Measurements from ENCODE around the gene TTC23.
"Not testable (repeated sequence)": the region's sequence is repeated elsewhere in the genome, so short reads cannot be mapped to it uniquely, and the experiment has no call there.

The TTC23 gene

DNA sequence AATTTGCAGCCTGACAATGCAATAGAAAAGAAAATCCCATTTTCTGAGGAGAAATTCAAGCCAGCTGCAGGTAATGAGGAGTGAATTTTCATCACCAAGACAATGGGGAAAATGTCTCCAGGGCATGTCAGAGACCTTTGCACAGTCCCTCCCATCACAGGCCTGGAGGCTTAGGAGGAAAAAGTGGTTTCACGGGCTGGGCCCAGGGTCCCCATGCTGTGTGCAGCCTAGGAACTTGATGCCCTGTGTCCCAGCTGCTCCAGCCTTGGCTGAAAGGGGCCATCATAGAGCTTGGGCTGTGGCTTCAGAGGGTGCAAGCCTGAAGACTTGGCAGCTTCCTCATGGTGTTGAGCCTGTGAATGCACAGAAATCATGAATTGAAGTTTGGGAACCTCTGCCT is 57.2 kb downstream of the TTC23 start:
- not testable (repeated sequence) for DNase-seq

DNA sequence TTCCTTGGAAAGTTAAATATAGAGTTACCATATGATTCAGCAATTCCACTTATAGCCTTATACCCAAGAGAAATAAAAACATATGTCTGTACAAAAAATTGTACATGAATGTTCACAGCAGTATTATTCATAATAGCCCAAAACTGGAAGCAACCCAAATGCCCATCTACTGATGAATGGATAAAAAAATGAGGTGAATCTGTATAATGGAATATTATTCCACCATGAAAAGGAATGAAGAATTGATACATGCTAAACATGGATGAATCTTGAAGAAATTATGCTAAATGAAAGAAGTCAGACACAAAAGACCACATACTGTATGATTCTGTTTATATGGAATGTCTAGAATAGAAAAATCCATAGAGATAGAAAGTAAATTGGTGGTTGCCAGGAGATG is 61.4 kb downstream of the TTC23 start:
- no peak for DNase-seq

DNA sequence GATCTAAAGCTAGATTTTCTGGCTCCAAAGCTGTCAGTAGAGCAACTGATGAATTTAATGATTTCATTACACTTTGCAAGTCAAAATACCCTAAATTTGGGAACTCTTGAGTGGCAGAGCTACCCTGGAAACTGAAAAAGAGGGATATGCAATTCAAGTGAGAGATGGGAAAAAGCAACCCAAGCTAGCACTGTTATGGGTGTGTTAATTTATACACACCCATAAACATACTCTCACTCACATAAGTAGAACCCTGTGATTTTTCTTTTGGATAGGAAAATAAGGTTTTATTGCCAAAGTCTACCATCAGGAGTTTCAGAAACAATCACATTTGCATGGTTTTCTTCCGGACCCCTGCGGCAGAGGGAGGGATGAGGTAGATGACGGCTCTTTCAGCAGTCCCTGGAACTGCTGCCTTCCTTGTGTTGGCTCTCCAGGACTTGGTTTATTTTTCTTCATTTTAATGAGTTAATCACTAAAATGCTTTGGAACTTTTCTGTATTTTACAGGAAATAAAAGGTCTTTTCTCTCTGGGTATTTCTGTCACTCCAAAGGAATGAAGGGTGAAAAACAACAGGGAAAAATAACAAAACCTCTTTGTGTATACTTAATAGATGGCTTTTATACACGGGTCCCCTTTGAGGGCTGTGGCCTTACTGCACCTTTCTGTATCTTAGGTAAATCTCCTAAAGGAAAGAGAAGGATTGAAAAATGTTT is 63.8 kb downstream of the TTC23 start:
- no peak for DNase-seq

DNA sequence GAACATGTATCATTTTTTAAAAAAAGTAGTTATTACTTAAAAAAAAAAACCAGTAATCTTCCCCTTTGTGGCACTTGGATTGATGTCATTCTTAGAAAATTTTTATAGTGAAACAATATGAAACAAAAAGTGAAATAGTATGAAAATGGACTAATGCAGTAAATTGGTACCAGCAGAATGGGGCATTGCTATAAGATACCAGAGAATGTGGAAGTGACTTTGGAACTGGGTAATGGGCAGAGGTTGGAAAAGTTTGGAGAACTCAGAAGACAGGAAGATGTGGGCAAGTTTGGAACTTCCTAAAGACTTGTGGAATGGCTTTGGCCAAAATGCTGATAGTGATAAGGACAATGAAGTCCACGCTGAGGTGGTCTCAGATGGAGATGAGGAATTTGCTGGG is 66.6 kb downstream of the TTC23 start:
- no peak for DNase-seq

DNA sequence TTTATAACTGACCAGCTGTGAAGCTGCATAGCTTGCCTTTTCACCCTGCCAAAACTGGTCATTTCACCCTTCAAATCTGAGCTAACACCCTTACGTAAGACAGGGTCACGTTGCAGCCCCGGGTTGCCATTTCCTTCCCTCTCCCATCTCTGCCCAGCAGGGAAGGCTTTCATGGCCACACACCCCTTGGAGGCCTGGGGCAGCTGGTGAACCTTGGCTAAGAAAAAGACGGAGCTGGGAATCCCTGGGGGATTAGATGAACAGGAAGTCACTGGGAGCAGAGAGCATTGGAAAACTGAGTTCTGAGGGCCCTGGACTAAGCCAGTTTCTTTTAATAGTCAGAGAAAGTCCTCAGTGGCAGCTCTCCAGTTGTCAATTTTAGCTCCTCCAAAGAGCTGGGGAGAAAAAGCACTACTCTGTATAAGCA is 67.8 kb downstream of the TTC23 start:
- DNase-seq = no peak

DNA sequence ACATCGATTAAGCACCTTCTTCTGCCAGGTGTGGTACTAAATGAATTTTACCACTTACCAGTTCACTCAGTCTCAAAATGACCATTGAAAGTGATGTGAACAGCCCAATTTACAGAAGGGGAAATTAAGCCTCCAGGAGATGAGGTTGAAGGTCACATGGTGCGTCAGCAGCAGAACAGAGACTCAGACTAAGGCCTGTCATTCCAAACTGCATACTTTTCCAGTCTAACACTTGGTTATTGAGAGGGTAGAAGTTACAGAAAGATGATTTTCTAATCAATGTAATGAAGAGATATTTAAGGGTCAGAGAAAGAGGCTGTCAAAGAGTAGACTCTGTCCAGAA is 68.4 kb downstream of the TTC23 start:
- no peak for DNase-seq

DNA sequence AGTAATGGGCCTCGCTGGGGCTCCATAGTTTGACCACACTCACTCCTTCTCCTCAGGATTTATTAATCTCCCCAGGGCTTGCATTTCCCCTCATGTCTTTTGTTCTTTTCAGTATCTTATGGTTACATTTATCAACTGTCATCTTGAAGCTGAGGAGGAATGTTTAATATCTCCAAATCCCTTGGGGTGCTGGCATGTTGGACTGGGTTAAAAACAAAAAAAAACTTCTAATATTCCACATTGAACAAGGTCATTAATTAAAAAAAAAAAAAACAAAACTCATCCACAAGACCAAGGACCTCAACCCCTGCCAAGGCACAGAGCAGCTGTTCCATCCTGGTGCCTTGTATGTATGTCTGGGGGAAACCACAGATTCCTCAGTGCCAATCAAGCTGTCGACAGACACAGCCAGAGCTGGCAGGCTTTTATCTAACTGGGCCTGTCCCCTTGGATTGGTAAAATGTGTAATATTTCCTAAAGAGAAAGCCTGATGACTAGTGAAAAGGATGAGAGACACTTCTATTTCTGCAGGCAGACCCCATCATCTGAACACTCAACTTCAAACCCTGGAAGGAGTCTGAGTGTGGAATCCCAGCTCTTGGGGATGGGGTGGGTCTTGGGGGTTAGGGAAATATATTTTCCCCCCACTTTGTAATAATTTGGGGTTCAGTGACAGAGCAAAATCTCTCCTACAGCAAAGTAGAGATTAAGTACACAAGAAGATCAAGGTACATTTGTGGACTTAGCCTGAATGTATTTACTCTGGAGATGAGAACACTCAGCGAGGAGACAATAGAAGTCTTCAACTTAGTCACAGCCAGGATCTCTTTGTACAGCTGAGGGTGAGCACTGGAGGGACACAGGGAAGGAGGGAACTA is 69.1 kb downstream of the TTC23 start:
- no peak for DNase-seq

DNA sequence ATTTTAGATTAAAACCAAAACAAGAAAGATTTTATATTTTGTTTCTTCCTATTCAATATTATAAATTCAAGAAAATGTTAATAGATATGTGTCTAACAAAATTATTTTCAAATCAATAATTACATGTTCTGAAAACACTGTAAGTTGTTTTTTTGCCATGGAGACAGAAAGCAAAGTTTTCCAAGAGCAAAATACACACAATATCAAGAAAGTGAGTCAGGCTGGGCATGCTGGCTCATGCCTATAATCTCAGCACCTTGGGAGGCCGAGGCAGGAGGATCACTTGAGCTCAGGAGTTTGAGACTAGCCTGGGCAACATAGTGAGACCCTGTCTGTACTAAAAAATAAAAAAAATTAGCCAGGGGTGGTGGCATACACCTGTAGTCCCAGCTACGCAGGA is 71.7 kb downstream of the TTC23 start:
- DNase-seq = no peak

DNA sequence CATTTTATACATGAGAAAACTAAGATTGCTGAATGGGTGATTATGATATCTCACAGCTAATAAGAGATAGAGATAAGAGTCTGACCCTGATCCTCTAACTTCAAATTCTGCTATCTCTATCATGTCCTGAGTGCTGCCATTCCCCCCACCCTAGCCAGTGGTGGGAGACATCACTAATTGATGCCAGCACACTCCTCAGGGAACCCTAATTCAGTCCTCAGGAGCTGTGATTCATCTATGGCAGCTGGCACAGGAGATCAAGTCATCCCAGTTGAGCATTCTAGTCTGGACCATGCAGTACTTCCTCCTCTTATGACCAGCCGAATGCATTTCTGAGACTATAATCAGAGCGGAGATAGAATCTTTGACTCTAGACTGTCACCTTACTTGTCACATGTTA is 72.6 kb downstream of the TTC23 start:
- no peak for DNase-seq

DNA sequence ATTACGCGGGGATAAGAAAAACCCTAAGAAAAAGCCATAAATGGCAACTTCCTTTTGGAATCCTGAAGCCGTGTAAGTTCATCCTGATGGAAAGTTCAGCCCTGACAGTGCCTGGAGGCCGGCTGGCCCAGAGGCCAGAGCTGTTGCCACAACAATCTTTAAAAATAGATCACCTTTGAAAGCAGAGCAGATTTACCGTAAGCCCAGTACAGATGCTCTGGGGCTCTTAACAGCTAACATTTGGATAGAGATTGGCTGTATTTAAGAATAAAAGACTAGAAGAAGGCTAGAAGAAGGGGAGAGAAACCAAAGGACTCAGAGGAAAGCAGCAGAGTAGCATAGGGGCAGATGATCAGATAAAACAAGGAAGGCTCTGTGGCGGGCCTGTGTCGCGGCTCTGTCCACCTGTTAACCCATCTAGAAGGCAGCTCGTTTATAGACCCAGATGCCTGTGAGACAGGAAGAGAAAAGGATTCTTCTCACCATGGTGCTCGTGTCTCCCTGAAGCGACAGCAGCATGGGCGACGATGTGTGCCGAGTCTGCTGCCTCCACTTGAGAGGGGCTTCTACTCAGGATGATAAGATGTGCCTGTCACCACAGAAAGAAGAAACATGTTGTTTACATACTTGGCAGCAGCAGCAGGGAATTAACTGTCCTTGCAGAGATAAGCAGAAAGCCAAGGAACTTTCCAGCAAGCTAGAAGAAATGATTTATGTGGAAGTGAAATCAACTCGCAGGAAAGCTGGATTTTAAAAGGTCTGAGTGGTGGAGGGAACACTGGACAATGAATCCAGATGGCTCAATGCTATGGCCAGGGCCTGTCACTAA is 74.6 kb downstream of the TTC23 start:
- no peak for DNase-seq

DNA sequence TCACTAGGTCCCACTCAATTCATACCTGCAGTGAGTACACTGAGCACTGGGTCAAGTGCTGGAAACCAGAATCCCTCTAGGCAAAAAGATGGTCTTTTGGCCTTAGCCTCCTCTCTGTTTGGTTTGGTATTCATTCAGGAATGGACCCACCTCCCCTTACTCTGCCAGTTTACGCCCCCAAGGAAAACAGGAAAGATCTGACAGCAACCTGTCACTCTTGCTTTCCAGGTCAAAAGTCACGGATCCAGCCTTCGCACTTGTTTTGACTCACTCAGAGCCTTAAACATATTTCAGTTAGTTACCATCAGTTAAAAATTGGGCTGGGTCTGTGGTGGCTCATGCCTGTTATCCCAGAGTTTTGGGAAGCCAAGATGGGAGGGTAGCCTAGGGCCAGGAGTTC is 76.4 kb downstream of the TTC23 start:
- no peak for DNase-seq

DNA sequence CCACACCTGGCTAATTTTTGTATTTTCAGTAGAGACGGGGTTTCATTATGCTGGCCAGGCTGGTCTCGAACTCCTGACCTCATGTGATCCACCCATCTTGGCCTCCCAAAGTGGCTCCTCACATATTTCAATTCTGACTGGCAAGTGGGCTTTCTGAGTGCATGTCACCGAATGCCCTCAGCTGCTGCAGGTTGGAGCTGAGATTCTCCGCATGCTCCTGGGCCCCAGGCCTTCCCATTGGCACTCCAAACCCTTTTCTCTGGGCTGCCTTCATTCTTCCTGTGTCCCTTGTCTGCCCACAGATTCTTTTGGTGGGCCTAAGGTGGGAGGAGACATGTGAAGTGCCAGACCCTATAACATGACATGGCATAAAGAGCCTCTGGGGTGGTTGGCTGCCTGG is 77.2 kb downstream of the TTC23 start:
- DNase-seq = no peak

DNA sequence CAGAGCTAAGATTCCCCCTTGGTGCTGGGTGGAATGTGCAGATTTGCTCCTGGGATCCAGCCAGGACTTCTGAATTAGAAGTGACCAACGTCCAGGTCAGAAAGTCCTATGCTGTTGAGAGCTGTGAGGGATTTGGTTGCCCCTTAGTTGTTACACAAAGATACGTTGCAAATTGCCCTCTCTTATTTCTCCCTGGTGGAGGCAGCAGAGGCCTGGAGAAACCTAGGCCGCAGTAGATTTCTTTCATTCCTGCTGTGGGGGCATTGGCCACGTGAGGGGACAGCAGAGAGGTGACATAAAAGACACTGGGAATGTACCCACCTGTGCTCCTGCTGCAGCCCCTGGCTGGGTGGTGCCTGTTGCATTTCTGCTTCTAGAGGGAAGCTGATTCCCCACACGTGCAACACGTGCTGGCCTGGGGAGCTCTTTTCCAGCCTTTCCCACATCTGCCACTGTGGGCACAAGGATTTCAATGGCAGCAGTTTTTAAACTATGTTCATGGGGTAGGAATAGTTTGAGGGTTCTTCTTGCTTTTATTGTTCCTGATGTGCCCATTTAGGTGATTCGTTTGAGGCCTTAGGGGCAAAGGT is 78.8 kb downstream of the TTC23 start:
- no peak for DNase-seq

DNA sequence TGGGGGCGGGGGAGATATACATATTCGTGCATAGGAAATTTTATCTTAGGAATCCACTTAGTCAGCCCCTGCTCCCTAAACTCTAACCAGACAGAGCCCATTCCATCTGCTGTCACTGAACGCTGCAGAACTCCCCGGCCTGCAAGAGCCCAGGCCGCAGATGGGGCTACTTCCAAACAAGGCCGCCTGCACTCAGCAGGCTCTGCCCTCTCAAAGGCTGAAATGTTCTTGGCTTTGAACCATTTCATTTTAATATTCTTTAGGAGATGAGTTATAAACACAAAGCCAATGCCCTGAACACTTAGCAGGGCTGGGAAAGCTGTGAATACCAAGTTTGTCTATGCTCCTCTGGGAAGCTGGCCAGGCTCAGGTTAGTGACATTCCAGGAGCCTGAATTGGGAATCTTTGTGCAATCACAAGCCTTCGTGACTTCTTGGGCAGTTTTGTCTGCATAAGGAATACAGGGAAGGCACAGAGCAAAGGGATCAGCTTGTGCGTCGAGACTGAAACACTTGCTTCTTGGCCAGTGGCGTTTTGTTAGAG is 79.5 kb downstream of the TTC23 start:
- DNase-seq = no peak

DNA sequence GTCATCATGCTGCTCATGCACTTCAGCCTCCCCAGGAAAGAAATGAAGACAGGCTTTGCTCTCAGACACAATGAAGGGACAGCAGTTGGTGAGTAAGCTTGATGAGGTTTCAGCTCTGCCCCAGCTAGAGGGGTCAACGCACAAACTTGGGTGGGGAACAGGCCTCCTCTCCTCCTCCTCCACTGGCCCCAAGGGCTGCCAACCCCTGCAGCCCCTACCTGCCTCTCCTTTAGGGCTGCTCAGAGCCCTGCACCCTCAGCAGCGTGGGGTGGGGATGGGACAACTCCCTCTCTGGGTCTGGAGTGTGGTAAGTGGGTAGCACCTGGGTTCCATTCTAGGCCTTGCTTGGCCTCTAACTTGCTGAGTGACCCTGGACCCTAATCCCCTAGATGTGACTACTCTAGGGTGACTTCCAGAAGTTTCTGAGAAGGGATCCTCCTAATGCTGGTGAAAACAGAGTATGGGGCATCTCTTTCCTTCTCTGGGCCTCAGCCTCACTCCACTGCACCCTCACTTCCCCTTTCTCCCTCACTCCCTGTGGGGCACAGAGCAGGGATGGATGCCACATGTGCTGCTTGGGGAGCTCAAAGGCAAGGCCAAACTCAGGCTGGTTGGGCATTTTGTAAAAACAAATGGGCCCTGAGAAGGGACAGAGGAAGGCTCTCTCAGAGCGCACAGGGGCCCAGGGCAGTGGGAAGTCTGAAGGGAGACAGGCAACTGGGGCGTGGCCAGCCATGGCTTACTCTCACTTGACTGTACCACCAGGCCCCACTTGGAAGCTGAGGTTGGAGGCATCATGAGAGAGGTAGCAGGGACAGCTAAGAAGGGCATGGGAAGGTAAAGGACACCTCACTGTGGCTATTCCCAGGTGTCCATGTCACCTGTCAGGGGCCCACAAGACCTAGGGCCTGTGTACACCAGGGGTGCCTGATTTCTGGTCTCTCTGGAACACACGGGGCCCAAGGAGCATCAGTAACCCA is 80.5 kb downstream of the TTC23 start:
- no peak for DNase-seq

DNA sequence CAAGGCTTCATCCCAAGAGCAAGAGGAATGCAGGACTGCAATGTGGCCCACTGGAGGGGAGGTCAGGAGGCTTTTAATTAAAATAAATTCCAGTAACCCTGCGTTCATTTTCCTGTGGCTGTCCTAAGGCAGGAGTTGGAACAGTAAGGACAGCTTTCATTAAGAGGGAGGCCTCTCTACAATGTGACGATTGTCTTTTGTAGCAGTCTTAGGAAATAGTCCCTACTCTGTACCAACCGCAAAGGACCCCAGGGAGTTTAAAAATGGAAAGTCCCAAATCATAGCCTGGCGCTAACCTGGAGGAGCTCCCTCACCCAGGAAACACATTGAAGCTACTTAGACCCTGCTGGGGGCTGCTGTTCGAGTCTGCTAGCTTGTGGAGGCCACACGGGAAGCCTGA is 81.7 kb downstream of the TTC23 start:
- DNase-seq = no peak

DNA sequence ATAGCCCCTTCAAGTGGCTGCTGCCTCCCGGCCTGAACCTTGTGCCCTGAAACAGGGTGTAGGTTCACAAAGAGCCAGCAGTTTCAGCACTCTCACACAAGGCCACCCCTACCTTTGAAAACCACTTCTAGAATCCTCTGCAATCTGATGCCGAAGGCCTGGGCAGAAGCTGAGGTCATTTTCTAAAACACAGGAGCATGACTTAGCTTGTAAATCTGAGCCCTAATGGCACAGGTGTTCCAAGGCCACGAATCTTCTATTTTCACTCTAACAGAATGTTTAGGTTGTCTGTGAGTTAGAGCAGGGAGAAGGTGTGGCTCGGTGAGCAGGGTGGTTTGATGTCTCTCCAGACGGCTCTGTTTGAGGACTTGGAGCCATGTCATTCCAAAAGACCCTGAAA is 82.2 kb downstream of the TTC23 start:
- DNase-seq = no peak

DNA sequence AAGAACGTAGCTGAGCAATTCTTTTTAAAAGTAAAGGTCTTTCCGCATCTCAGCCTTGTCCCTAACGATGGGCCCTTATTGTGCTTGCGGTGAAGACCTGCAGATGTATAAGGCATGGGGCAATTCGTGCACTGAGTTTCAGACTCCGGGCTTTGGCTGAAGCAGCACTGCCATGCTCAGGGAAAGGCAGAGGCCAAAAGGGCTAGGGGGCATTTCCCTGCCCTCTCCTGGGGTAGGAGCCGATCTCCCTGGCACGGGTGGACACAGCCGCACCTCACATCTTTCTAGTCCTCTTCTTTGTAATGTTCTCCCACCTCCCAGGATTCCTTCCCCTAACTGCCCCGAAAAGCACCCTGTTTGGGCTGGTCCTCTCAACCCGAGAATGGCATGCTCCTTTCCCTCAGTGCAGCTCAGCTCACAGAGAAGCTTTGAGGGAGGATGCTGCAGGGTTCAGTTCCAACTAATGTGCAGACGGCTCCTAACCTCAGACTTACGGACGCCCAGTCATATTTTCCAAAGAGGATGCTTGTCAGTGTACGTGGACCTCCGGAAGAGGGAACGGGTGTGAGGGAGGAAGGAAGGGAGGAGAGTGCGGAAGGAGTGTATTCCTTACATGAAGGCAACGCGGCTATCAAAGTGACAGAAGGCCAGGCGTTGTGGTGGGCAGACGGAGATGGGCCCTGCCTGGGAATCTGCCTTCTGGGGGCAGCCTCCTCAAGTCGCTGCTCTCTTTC is 83.3 kb downstream of the TTC23 start:
- no peak for DNase-seq

DNA sequence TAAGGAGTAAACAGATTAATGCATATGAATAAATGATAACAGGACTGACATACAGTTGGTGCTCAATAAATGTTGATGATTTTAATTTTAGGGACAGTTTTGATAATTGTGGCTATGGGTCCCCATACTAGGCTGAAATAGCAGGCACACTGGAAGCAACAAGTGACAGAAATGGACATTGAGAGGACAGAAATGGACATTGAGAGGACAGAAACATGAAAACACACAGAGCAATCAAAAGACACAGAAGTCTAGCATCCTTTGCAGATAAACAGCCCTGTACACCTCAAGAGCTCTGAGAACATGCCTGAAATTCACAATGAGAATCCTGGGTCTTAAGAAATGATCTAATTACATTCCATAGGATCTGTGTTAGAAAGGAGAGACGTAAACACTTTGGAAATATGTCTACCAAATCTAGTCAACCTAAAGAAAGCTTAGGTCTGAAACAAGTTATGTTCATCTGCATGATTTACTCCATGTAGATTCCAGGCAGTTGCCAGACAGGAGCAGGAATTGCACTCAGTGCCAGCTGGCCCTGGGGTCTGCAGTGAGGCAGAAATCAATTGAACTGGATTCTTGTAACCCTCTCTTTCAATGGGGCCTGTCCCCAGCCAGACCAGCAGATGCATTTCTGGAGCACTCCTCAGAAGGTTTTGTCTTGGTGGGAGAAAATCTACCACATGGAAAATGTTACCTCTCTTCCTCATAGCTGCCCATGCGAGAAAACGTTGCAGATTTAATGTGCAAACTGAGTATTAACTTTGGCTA is 84.2 kb downstream of the TTC23 start:
- DNase-seq = no peak

DNA sequence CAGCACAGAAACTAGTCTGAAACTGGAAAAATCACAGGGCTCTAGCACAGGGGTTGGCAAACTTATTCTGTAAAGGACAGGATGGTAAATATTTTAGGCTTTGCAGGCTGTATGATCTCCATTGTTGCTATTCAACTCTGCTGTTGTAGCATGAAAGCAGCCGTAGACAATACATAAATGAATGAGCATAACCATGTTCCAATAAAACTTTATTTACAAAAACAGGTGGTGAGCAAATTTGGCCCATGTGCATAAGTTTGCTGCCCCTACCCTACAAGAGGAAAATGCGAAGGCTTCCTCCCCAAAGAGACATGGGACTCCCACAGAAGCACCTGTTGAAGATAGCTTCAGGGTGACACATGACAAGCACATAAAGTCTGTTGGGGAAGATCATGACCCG is 85.3 kb downstream of the TTC23 start:
- DNase-seq = no peak
